ENCODE data around the gene KRT14. TPM values are rescaled to one million over a fixed set of nuclear protein-coding genes. Genes with fewer than 3 reads are reported as not detected.

Gene KRT14
- total RNA-seq (2022; extraction: Qiagen RNA extraction; ENCODE audit: low read depth), result 0.14 to 0.30 TPM (median 0.16 TPM) in 3 of 5 replicates, not detected in the others

DNA sequence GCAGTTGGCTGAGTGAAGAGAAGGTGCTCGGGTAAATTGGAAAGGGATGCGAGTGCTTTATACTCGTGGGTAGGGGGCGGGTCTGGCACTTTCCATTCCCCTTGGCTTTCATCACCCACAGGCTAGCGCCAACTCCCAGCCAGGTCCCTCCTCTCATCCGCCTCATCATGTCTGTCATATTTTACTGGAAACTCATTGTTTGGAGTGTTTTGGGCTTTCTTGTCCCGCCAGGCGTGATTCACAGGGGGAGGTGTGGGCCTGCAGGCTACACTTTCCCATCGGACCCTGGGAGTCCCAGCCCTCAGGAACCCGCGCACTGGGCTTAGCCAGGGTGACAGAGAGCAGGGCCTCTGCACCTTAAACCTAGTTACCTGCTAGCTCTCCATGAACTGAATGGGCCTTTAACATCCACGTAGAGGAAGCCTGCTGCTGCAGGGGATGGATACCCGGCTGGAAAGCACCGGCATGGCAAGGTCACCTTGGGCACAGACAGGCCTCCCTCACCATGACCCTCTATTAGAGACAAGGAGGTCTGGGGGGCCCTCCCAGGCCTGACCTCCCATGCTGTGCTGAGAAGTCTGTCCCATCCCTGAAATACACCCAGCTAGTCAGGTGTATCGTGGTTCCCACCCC, at the start of gene KRT14:
KRT14 (minus strand) TSS at position 33 of the 633 bp plus-strand sequence. CDS start 61 bp downstream, outside the sequence.

DNA sequence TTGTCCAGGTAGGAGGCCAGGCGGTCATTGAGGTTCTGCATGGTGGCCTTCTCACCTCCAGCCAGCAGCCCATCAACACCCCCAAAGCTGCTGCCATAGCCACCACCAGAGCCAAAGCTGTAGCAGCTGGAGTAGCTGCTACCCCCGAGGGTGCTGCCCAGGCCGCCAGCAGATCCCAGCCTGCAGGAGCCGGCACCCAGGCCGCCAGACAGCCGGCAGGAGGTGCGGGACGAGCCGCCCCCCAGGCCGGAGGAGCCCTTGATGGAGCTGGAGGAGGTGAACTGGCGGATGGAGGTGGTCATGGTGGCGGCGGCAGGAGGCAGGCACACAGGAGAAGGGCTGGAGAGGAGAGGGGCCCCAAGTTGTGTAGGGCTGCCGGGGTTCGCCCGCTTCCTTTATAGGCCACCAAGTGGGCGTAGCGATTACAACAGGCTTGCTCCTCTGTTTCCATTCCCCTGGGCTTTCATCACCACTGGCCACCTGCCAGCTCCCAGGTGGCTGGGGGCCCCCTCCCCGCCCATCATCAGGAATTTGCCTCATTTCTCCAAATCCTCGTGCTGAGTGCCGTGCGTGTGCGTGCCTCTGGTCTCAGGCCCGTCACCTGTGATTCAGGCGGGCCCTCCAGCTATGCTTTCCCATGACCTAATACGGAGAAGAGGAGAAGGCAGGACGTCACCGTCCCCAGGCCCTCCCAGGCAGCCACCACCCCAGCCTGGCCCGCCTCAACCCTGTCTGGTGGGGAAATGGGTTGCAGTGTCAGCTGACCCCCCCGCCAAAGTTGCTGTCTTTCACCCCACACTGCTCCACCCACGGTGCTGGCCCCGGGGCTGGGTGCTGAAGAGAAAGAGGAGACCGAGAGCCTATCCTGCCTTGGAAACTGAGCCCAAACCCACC, 37.8 kb upstream of the KRT14 start, which contains the start of gene KRT17:
KRT17 (minus strand) TSS at position 368 of the 894 bp plus-strand sequence; CDS start at position 302, 66 bp downstream.

DNA sequence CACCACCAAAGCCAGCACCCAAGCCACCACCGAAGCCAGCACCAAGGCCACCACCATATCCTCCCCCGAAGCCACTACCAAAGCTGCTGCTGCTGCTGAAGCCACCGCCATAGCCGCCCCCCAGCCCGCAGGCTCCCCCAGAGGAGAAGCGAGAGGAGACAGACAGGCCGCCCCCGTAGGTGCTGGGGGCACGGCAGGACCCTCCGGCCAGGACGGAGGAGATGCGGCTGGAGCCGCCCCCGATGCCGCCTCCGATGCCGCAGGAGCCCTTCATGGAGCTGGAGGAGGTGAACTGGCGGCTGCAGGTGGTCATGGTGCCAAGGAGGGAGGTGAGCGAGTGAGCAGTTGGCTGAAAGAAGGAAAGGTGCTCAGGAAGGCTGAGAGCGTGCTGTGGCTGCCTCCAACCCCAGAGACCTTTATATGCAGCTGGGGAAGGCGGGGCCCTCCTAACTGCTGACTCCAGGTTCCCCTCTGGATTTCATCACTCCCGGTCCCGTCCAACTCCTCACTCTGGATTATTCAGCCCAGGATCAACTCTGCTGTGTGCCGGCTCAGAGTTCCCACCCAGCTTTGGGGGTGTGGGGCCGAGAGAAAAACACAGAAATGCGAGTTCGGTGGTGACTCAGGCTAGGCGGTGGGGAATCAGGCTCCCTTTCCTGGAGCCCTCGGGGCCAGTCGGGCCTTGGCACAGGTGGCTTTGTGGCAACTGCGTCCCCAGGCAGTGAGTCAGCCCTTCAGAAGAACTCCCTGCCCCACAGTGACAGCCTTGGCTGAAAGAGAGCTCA, 25.9 kb upstream of the KRT14 start, which contains the start of gene KRT16:
KRT16 (minus strand) TSS at position 392 of the 785 bp plus-strand sequence; CDS start at position 313, 79 bp downstream.

DNA sequence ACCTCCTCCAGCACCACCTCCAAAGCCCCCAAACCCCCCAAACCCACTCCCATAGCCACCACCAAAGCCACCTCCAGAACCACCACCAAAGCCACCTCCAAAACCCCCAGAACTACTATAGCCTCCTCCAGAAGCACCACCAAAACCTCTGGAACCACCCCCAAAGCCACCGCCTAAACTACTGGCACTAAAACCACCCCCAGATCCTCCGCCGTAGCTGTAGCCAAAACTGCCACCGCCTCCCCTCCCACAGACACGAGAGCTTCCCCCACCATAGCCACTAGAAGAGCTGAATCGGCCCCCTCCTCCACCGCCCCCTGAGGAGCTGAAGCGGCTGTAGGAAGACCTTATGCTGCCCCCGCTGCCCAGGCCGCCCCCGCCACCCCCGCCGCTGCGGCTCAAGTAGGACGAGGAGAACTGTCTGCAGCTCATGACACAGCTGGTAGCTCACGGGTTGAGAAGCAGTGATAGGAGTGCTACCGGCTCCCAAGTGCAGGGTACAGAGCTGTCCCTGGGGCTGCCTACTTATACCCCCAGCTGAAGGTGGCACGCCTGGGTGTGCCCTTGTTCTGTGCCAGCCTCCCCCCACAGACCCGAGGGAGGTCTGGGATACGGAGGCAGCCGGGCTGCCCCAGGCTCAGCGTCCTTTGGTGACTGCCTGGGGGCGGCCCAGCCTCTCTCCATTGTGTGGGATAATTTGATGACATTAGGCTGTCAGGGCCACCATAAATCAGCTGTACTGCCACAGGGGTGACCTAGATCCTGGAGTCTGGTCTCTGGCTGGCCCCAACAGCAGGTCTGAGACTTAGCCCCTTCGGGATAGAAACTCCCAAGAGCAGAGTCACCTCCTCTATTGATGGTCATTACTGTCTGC, 14.9 kb downstream of the KRT14 start, which contains the start of gene KRT9:
KRT9 (minus strand) TSS at position 499 of the 874 bp plus-strand sequence; CDS start at position 432, 67 bp downstream.

Other genes with a start within 250 kb of the KRT14 start
- gene KRT33A, start 236.1 kb downstream of the KRT14 start, total RNA-seq (2022; extraction: Qiagen RNA extraction; ENCODE audit: low read depth), result not detected in 5 replicates
- 0.05 to 0.13 TPM (median 0.10 TPM) in 3 of 5 replicates, not detected in the others for gene KRT33B, start 217.1 kb downstream of the KRT14 start, total RNA-seq (2022; extraction: Qiagen RNA extraction; ENCODE audit: low read depth)
- 0.25 to 0.64 TPM (median 0.35 TPM) in 5 replicates for gene KRT34, start 204.6 kb downstream of the KRT14 start, total RNA-seq (2022; extraction: Qiagen RNA extraction; ENCODE audit: low read depth)
- gene KRT31, start 189.3 kb downstream of the KRT14 start, total RNA-seq (2022; extraction: Qiagen RNA extraction; ENCODE audit: low read depth), result not detected in 5 replicates
- gene KRT37, start 162.3 kb downstream of the KRT14 start, total RNA-seq (2022; extraction: Qiagen RNA extraction; ENCODE audit: low read depth), result not detected in 5 replicates
- gene KRT38, start 145.9 kb downstream of the KRT14 start, total RNA-seq (2022; extraction: Qiagen RNA extraction; ENCODE audit: low read depth), result not detected in 5 replicates
- gene KRT32, start 119.5 kb downstream of the KRT14 start, total RNA-seq (2022; extraction: Qiagen RNA extraction; ENCODE audit: low read depth), result 0.06 to 0.08 TPM in 2 of 5 replicates, not detected in the others
- not detected in 5 replicates for gene KRT35, start 105.7 kb downstream of the KRT14 start, total RNA-seq (2022; extraction: Qiagen RNA extraction; ENCODE audit: low read depth)
- gene KRT36, start 97.0 kb downstream of the KRT14 start, total RNA-seq (2022; extraction: Qiagen RNA extraction; ENCODE audit: low read depth), result not detected in 5 replicates
- 0.16 to 0.30 TPM (median 0.20 TPM) in 5 replicates for gene KRT13, start 81.3 kb downstream of the KRT14 start, total RNA-seq (2022; extraction: Qiagen RNA extraction; ENCODE audit: low read depth)
- gene KRT15, start 68.0 kb downstream of the KRT14 start, total RNA-seq (2022; extraction: Qiagen RNA extraction; ENCODE audit: low read depth), result 3.5 to 6.2 TPM (median 5.4 TPM) in 5 replicates
- 43.9 to 68.3 TPM (median 57.0 TPM) in 5 replicates for gene KRT19, start 58.6 kb downstream of the KRT14 start, total RNA-seq (2022; extraction: Qiagen RNA extraction; ENCODE audit: low read depth)
- not detected in 5 replicates for gene KRT9, start 14.8 kb downstream of the KRT14 start, total RNA-seq (2022; extraction: Qiagen RNA extraction; ENCODE audit: low read depth)
- 0.43 to 0.96 TPM (median 0.73 TPM) in 5 replicates for gene KRT16, start 25.9 kb upstream of the KRT14 start, total RNA-seq (2022; extraction: Qiagen RNA extraction; ENCODE audit: low read depth)
- 0.77 to 1.2 TPM (median 1.1 TPM) in 5 replicates for gene KRT17, start 37.7 kb upstream of the KRT14 start, total RNA-seq (2022; extraction: Qiagen RNA extraction; ENCODE audit: low read depth)
- 1,218 to 1,665 TPM (median 1,423 TPM) in 5 replicates for gene EIF1, start 102.0 kb upstream of the KRT14 start, total RNA-seq (2022; extraction: Qiagen RNA extraction; ENCODE audit: low read depth)
- gene GAST, start 125.4 kb upstream of the KRT14 start, total RNA-seq (2022; extraction: Qiagen RNA extraction; ENCODE audit: low read depth), result 0.14 TPM in 1 of 5 replicates, not detected in the others
- gene HAP1, start 147.7 kb upstream of the KRT14 start, total RNA-seq (2022; extraction: Qiagen RNA extraction; ENCODE audit: low read depth), result 1.2 to 1.9 TPM (median 1.7 TPM) in 5 replicates
- gene JUP, start 199.8 kb upstream of the KRT14 start, total RNA-seq (2022; extraction: Qiagen RNA extraction; ENCODE audit: low read depth), result 84.4 to 128 TPM (median 119 TPM) in 5 replicates
- 28.2 to 40.1 TPM (median 37.2 TPM) in 5 replicates for gene P3H4, start 225.1 kb upstream of the KRT14 start, total RNA-seq (2022; extraction: Qiagen RNA extraction; ENCODE audit: low read depth)
- gene FKBP10, start 226.1 kb upstream of the KRT14 start, total RNA-seq (2022; extraction: Qiagen RNA extraction; ENCODE audit: low read depth), result 94.4 to 120 TPM (median 107 TPM) in 5 replicates
- 100 to 115 TPM (median 113 TPM) in 5 replicates for gene NT5C3B, start 249.3 kb upstream of the KRT14 start, total RNA-seq (2022; extraction: Qiagen RNA extraction; ENCODE audit: low read depth)

Measured in A549 treated with CpdA at 1 μM for 4 hours (cell line).